Fibroblast of villous mesenchyme (primary cell): Measurements from ENCODE around the gene ZNF281. TPM values are rescaled to one million over a fixed set of nuclear protein-coding genes. Genes with fewer than 3 reads are reported as not detected.

Experiments
- DNase-seq: peaks from one replicate; pipeline ENCODE4 v3.0.0-alpha.2; 2010; ENCODE audit warnings: low read depth
- H3K4me3 ChIP-seq: 2 replicates; pipeline ENCODE4 v1.5.1; 2011; ENCODE audit warnings: low read depth, mild to moderate bottlenecking, low read length
- total RNA-seq: library from RNA; depleted of rRNA; stranded (reverse); fragments of >200 nt; gene quantifications from 2 replicates; pipeline ENCODE4 v1.2.3, GENCODE V29; 2012
- TF ChIP-seq, protein P1 (sequence below): IDR thresholded peaks from 2 replicates; pipeline ENCODE4 v1.5.1; 2012; ENCODE audit warnings: low read depth, mild to moderate bottlenecking, low read length; ENCODE audit not compliant: insufficient read depth

Gene ZNF281
- total RNA-seq, 1 donor: 48.8 TPM

DNA sequence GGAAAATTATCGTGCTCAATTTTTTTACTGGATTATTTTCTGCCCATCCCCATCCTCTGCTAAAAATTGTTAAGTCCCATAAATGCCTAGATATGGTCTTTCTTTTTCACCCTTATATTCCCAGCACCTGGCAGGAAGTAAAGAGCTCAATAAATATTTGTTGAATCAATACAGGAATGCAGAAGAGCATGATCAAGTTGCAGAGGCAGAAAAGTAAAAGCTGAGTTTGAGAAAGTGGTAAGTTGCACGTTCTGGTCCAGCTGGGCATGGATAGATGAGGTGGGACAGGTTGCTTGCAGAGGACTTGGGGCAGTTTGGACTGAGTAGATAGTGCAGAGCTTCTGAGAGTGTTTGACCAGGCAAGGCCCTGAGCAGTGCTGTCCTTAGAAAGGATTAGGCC lies 40.1 kb downstream of the ZNF281 start:
- no peak for DNase-seq
- TF ChIP-seq, protein P1, sequence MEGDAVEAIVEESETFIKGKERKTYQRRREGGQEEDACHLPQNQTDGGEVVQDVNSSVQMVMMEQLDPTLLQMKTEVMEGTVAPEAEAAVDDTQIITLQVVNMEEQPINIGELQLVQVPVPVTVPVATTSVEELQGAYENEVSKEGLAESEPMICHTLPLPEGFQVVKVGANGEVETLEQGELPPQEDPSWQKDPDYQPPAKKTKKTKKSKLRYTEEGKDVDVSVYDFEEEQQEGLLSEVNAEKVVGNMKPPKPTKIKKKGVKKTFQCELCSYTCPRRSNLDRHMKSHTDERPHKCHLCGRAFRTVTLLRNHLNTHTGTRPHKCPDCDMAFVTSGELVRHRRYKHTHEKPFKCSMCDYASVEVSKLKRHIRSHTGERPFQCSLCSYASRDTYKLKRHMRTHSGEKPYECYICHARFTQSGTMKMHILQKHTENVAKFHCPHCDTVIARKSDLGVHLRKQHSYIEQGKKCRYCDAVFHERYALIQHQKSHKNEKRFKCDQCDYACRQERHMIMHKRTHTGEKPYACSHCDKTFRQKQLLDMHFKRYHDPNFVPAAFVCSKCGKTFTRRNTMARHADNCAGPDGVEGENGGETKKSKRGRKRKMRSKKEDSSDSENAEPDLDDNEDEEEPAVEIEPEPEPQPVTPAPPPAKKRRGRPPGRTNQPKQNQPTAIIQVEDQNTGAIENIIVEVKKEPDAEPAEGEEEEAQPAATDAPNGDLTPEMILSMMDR: no peak
- no peak overlapping the region for H3K4me3 ChIP-seq

DNA sequence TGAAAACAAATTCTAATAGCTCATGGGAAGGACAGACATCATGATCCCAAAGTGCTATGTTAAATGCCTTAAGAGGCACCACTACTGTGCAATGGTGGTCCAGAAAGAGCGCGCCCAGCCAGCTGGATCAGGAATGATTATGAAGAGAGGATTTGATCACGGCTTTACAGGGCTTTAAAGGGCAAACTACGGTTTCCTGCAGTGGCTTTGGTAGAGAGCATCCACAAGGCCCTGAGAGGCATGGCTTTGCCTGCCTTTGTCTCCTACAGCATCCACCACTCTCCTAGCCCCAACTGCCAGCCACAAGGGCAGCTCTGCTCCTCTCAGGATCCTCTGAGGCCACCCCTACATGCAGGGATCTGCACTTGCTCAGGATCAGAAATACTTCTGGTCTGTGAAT lies 40.7 kb downstream of the ZNF281 start:
- H3K4me3 ChIP-seq: no peak overlapping the region
- DNase-seq: no peak
- TF ChIP-seq, protein P1: no peak

DNA sequence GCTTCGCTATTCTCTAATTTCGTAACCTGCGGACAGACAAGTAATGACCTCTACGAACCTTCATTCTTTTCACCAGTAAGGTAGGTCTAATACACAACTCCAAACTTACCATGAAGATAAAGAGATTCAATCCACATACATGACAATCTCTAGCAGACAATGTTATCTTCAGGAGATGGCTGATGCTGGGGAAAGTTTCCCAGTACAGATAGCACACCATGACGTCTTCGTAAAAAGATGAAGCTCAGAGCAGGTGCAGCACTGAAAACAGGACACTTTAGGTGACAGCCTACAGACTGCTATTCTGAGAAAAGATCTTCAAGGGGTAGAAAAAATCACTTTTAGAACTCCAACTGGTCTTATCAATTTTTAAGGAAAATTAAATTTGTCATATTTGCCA lies 41.3 kb downstream of the ZNF281 start:
- no peak overlapping the region for H3K4me3 ChIP-seq
- TF ChIP-seq, protein P1: no peak
- DNase-seq: no peak

DNA sequence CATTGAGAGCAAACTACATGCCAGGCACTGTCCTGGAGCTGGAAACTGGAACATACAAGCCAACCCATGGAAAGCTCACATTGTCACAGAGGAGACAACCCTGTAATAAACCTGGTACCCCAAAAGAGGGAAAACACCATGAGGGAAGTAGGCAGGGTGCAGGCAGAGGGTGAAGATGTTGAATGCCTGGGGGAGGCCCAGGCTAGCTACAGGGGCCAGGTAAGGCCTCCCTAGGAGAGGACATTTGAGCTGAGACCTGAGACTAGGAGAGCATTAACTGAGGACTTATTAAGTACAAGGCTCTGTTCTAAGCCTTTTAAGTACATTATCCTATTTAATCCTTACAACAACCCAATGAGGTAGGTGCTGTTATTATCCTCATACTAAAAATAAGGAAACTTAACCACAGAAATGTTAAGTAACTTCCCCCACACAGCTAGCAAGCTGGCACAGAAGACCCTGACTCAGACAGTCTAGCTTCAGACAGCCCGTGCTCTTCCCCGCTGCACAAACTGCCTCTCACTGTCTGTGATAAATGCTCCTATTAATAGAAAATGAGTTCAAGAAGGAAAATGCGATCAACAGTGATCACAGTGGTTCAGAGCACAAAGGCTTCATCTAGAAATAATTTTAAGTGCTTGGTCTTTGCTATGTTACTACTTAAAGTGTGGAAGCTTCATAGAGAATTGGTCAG lies 41.8 kb downstream of the ZNF281 start:
- TF ChIP-seq, protein P1: no peak
- DNase-seq: peak; percentile 73
- H3K4me3 ChIP-seq: no peak overlapping the region

DNA sequence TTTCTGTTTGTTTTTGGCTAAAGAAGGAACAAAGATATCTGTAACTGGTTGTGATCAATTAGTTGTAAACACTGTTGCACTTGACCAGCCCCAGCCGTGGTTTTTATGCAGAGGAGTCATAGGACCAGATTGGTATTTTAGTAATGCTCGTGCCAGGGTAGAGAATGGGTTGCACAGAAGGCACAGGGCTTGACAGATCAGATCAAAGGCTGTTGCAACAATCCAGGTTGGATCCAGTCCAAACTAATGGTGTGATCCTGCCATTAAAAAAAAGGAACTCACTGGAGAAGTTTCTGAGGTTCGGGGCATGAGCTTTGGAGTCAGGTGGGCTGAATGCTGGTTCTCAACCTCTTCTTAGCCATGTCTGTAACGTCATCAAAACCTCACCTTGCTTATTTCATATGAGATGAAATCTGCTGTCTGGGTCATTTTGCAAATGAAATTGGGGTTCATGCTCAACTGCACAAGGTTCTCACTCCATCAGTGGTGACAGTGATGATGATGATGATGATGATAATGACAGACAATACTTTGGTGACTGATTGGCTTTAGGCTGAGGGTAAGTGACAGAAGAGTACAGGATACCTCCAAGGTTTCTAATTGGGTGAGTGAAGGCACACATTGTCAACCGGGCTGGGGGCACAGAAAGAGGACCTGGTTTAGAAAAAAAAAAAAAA lies 43.1 kb downstream of the ZNF281 start:
- TF ChIP-seq, protein P1: no peak
- no peak overlapping the region for H3K4me3 ChIP-seq
- DNase-seq: no peak

DNA sequence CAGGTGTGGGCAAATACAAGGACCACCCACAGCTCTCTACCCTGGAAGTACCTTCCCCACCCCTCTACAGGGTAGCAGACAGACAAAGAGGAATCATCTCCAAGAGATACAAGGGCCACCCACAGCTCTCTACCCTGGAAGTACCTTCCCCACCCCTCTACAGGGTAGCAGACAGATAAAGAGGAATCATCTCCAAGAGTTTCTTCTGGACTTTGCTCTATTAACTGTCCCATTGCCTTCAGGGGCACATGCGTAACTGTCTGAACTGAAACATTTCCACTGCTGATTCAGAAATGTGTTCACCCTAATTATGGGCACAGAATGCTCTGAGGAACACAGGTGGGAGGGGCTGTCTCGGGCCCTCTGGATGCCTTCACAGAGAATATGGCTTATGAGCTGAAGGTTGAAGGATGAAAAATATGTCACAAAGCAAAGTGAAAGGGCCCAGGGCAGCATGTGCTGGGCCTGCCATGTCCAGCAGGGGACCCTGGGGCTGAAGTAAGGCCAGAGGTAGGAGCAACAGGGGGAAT lies 43.9 kb downstream of the ZNF281 start:
- no peak for DNase-seq
- no peak overlapping the region for H3K4me3 ChIP-seq
- TF ChIP-seq, protein P1: no peak

DNA sequence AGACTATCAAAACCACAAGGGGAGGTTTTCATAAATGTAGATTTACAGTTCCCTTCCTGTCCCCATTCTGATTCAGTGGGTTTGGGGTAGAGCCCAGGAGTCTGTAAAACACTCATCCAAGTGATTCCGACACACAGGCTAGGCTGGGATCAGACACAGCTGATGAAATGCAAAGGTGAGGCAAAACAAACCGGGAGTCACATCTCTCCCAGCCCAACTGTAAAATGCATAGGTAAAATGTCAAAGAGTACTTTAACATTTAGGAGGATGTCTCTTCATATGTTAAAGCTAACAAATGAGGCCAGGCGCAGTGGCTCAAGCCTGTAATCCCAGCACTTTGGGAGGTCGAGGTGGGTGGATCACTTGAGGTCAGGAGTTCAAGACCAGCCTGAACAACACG lies 45.0 kb downstream of the ZNF281 start:
- H3K4me3 ChIP-seq: no peak overlapping the region
- peak; percentile 58 for DNase-seq
- TF ChIP-seq, protein P1: no peak
